Measurements from ENCODE around the gene RWDD3. TPM values are rescaled to one million over a fixed set of nuclear protein-coding genes. Genes with fewer than 3 reads are reported as not detected.

Gene RWDD3
- total and polyA plus RNA-seq, 2 of the 13 experiments (the other 11 are each of a cell fraction or from before 2014, with no cell fraction given) = 18.3 to 21.2 TPM

GRCh38 chr1:95249916-95250315, 15.9 kb downstream of the RWDD3 start (continued):
- TF ChIP-seq ZNF101 (CRISPR knock-in tag; IDR thresholded peaks at IDR 0.05; ENCODE audit: borderline replicate concordance, low read depth) (no peak), PRDM4 (CRISPR knock-in tag; IDR thresholded peaks at IDR 0.05; ENCODE audit: borderline replicate concordance) (no peak), NFE2L1 (CRISPR knock-in tag; IDR thresholded peaks at IDR 0.05; ENCODE audit: borderline replicate concordance) (no peak), STAT6 (CRISPR knock-in tag; IDR thresholded peaks at IDR 0.05; ENCODE audit: borderline replicate concordance) (no peak)

- Histone ChIP-seq H3K4me3 (replicated peaks in 1 of 3; ENCODE audit: insufficient read depth in 1 of 3, low read depth in 2 of 3, low read length in 3 of 3) (no peak overlapping the region), H4K20me1 (ENCODE audit: insufficient read depth, low read length) (no peaks in the 10 kb centered on the region), H3K27me3 (ENCODE audit: control insufficient read depth in 1 of 2, insufficient read depth in 2 of 2, low read length in 2 of 2) (no peaks in the 10 kb centered on the region), H3K4me1 (ENCODE audit: insufficient read depth, low read length) (peaks cover 3% of the 10 kb centered on the region), H3K79me2 (ENCODE audit: insufficient read depth, low read length) (no peaks in the 10 kb centered on the region), H3K4me2 (ENCODE audit: low read depth, low read length) (no peak overlapping the region), H3K27ac (ENCODE audit: extremely low read length, insufficient read depth, low read length) (no peak overlapping the region), H3K36me3 (replicated peaks in 1 of 2; ENCODE audit: control insufficient read depth in 1 of 2, insufficient read depth in 2 of 2, low read length in 2 of 2) (no peaks in the 10 kb centered on the region), H3K9ac (ENCODE audit: insufficient read depth, low read depth, low read length) (no peak overlapping the region), H2AFZ (ENCODE audit: low read length) (no peak overlapping the region), H3K9me3 (ENCODE audit: low read length) (no peaks in the 10 kb centered on the region)
- FAIRE-seq (no peak), ATAC-seq (no peak), DNase-seq (ENCODE audit: low spot score) (no peak)
- TF ChIP-seq ZFP36L1 (CRISPR knock-in tag; IDR thresholded peaks at IDR 0.05) (no peak), MLXIP (CRISPR knock-in tag; IDR thresholded peaks at IDR 0.05; ENCODE audit: borderline replicate concordance) (no peak), THYN1 (CRISPR knock-in tag; IDR thresholded peaks at IDR 0.05; ENCODE audit: borderline replicate concordance, low read depth) (no peak), GZF1 (CRISPR knock-in tag; IDR thresholded peaks at IDR 0.05) (no peak), PRPF4 (IDR thresholded peaks at IDR 0.05; ENCODE audit: low read depth, low read length, poor library complexity, severe bottlenecking) (no peak)
- no TSS peak for BruUV-seq (replicated peaks)
- ChIA-PET CTCF (ENCODE audit: low intra/inter-chr PET ratio, low total read pairs) (no interaction called here), POLR2A (no interaction called here)
- intact Hi-C loops (cut with micrococcal nuclease; ENCODE audit: unreplicated experiment) (no loop called here), in situ Hi-C loops (cut with HindIII; ENCODE audit: extremely low pct_ligation_motif_present, low pct_unique_long_range_greater_than_20kb) (no loop called here)
- WGBS (ENCODE audit: low lambda C conversion rate) = 99% methylated on average over 4 of the region's 4 CpGs
These were observed 18.4 kb downstream of the RWDD3 start for GRCh38 chr1:95252422-95252821.

All from HepG2 (cell line).